Heart right ventricle (tissue), 16 donors: Measurements from ENCODE around the gene COL25A1. TPM values are rescaled to one million over a fixed set of nuclear protein-coding genes. Genes with fewer than 3 reads are reported as not detected.

ENCODE experiments used
- ATAC-seq, 8 donors: fragments of 200-7000 bp; cut with Tn5 transposase; one replicate each; pipeline ENCODE4 v1.9.1; 2020; ENCODE audit warnings: mild to moderate bottlenecking in 8 of 8, moderate library complexity in 8 of 8, moderate number of reproducible peaks in 1 of 8
- DNase-seq, 2 donors: peaks; one replicate each; pipeline ENCODE4 v3.0.0-alpha.2; 2020
- H3K27ac ChIP-seq, 10 donors: fragments of 200-600 bp; sonication (generic) in 2 of 10; one replicate each; pipeline versions ENCODE4 v1.5.0 to v1.8.0; 2020 to 2022; ENCODE audit warnings: mild to moderate bottlenecking in 3 of 10
- H3K27me3 ChIP-seq, 7 donors: fragments of 200-600 bp; one replicate each; pipeline ENCODE4 v1.8.0; 2021 to 2022; ENCODE audit warnings: mild to moderate bottlenecking in 2 of 7
- H3K36me3 ChIP-seq, 9 donors: fragments of 200-600 bp; sonication (generic) in 1 of 9; one replicate each; pipeline versions ENCODE4 v1.5.0 to v1.8.0; 2020 to 2022; ENCODE audit warnings: mild to moderate bottlenecking in 2 of 9
- H3K4me1 ChIP-seq, 9 donors: fragments of 200-600 bp; sonication (generic) in 1 of 9; one replicate each; pipeline versions ENCODE4 v1.5.0 to v1.8.0; 2020 to 2022; ENCODE audit warnings: mild to moderate bottlenecking in 4 of 9
- H3K4me3 ChIP-seq, 10 donors: fragments of 200-600 bp; sonication (generic) in 2 of 10; one replicate each; pipeline versions ENCODE4 v1.5.0 to v1.8.0; 2020 to 2022; ENCODE audit warnings: mild to moderate bottlenecking in 7 of 10, moderate library complexity in 2 of 10
- H3K9me3 ChIP-seq, 11 donors: fragments of 200-600 bp in 10 of 11; sonication (generic) in 2 of 11; one replicate each; pipeline versions ENCODE4 v1.5.0 to v1.8.0; 2013 to 2022; ENCODE audit warnings: mild to moderate bottlenecking in 2 of 11, control low read depth in 1 of 11, moderate library complexity in 1 of 11
- WGBS, 2 donors: extraction: QIAGEN DNeasy Blood & Tissue Kit; methylation state at CpG; one replicate each; pipeline ENCODE4 v1.1.7; 2013; ENCODE audit warnings: inconsistent platforms in 1 of 2; 5-methylcytosine and 5-hydroxymethylcytosine counted together
- intact Hi-C, 10 donors: fragments of 100-400 bp; cut with DNase I; formaldehyde crosslinking; loops; one replicate each; pipeline versions ENCODE4 v1.11.1 to v1.14.2; 2022
- polyA plus RNA-seq, 2 donors: library from polyadenylated mRNA; stranded (reverse); fragments of 200-250 nt; gene quantifications; one replicate each; pipeline ENCODE4 v1.2.3, GENCODE V29; 2013
- total RNA-seq, 10 donors: library from RNA; stranded (reverse); fragmentation: NEBNext Ultra II Directional in 3 of 10; extraction: Animal tissue kit (Norgen Biotek cat#: 25700) in 3 of 10; gene quantifications; one replicate each; pipeline versions ENCODE4 v1.2.1 to v1.2.4, GENCODE V29; 2021 to 2023
- TF ChIP-seq, protein P1 (sequence below), 9 donors: fragments of 200-600 bp; sonication (generic) in 2 of 9; IDR thresholded peaks; one replicate each; pipeline versions ENCODE4 v1.5.0 to v1.8.0; 2021 to 2022; ENCODE audit warnings: antibody characterized with exemption in 9 of 9, mild to moderate bottlenecking in 5 of 9, moderate library complexity in 1 of 9
- donor health status: Arrhythmogenic right ventricular cardiomyopathy.
- donor health status: ischemic (EF 13 %, LVEDD 7.1; RV severe dilation, severe dysfunction).
- donor health status: healthy with polysubstance abuse.
- donor health status: DM: no; HTN: yes; CAD: no.
- donor health status: DM: no; HTN: no; CAD: no.
- donor health status: ischemic (EF 25% LVEDD 6.9; RV normal size, moderate dysfunction).
- donor health status: ischemic (EF 25% LVEDD 5.7; RV mildly dilated, moderate dysfunction).
- donor health status: healthy.
- donor health status: DM: yes; HTN: yes; CAD: no.
- donor health status: Ischemic cardiomyopathy.
- donor health status: ischemic (EF 35%, LVEDD 5.7; RV mildly dilated, moderate dysfunction).
- donor health status: nonischemic (EF 11% LVEDD 7.7; RV severe dilation, severe dysfunction).
- donor health status: DM: yes; HTN: yes; CAD: no.
- donor health status: PGD.
- donor health status: ischemic (EF 29% LVEDD 5.4; RV normal size, mild dysfunction).
- donor health status: nonischemic (EF 23%, LVEDD 6.1; RV moderate dilation, normal function).

Gene COL25A1
- total and polyA plus RNA-seq, 12 donors, result 0.07 to 1.2 (median 0.41) TPM

GRCh38 chr4:109037026-109037425 is 265.4 kb downstream of the COL25A1 start:
- Histone ChIP-seq H3K27ac (no peak overlapping the region), H3K27me3 (no peaks in the 10 kb centered on the region), H3K4me1 (no peaks in the 10 kb centered on the region), H3K36me3 (no peaks in the 10 kb centered on the region), H3K4me3 (no peak overlapping the region), H3K9me3 (no peaks in the 10 kb centered on the region)
- ATAC-seq, result no peak
- TF ChIP-seq, protein P1, sequence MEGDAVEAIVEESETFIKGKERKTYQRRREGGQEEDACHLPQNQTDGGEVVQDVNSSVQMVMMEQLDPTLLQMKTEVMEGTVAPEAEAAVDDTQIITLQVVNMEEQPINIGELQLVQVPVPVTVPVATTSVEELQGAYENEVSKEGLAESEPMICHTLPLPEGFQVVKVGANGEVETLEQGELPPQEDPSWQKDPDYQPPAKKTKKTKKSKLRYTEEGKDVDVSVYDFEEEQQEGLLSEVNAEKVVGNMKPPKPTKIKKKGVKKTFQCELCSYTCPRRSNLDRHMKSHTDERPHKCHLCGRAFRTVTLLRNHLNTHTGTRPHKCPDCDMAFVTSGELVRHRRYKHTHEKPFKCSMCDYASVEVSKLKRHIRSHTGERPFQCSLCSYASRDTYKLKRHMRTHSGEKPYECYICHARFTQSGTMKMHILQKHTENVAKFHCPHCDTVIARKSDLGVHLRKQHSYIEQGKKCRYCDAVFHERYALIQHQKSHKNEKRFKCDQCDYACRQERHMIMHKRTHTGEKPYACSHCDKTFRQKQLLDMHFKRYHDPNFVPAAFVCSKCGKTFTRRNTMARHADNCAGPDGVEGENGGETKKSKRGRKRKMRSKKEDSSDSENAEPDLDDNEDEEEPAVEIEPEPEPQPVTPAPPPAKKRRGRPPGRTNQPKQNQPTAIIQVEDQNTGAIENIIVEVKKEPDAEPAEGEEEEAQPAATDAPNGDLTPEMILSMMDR (IDR thresholded peaks at IDR 0.05), result no peak
- intact Hi-C loops, result no loop called here
- DNase-seq, result no peak
- WGBS, 2 donors, result 72 to 78% methylated on average over 2 of the region's 2 CpGs

- 91 to 92% methylated on average over 1 of the region's 1 CpG for WGBS, 2 donors
- H3K4me1 ChIP-seq, result no peaks in the 10 kb centered on the region
- intact Hi-C loops, result no loop called here
- TF ChIP-seq, protein P1 (IDR thresholded peaks at IDR 0.05), result no peak
- ATAC-seq (no peak), DNase-seq (no peak)
- H3K4me3 ChIP-seq, result no peak overlapping the region
- no peaks in the 10 kb centered on the region for H3K36me3 ChIP-seq
- H3K9me3 ChIP-seq, result no peaks in the 10 kb centered on the region
- no peaks in the 10 kb centered on the region for H3K27me3 ChIP-seq
- H3K27ac ChIP-seq, result no peak overlapping the region
These were observed 268.5 kb downstream of the COL25A1 start for GRCh38 chr4:109033993-109034392.

- Histone ChIP-seq H3K27ac (no peak overlapping the region), H3K27me3 (no peaks in the 10 kb centered on the region), H3K4me1 (no peaks in the 10 kb centered on the region), H3K9me3 (no peaks in the 10 kb centered on the region), H3K36me3 (no peaks in the 10 kb centered on the region), H3K4me3 (no peak overlapping the region)
- intact Hi-C loops, result no loop called here
- TF ChIP-seq, protein P1 (IDR thresholded peaks at IDR 0.05), result no peak
- WGBS, 2 donors, result 93 to 95% methylated on average over 5 of the region's 5 CpGs
- no peak for ATAC-seq
- DNase-seq, result no peak
These were observed 269.8 kb downstream of the COL25A1 start for GRCh38 chr4:109032671-109033070.

DNA sequence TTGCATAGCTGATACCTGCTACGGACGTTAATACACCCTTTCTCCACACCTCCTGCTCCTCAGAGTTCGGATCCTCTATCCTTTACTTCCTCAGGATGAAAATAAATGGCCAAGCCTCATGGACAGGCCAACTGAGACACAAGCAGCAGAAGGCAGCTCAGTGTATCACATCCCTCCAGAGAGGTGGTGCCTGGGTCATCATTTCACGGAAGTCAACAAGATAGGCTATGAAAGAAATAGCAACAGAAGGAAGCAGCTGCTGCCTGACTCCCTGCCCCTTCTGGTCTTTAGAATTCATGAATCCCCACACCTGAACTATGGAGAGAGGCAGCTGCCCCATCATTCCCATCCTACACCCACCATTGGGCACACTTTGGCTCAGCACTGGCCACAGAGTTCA is 272.5 kb downstream of the COL25A1 start:
- WGBS, 2 donors, result 71 to 75% methylated on average over 4 of the region's 4 CpGs
- no peak overlapping the region for H3K4me3 ChIP-seq
- no peaks in the 10 kb centered on the region for H3K36me3 ChIP-seq
- intact Hi-C loops, result no loop called here
- H3K9me3 ChIP-seq, result no peaks in the 10 kb centered on the region
- H3K27ac ChIP-seq, result no peak overlapping the region
- H3K27me3 ChIP-seq, result no peaks in the 10 kb centered on the region
- DNase-seq (no peak), ATAC-seq (no peak)
- no peaks in the 10 kb centered on the region for H3K4me1 ChIP-seq
- TF ChIP-seq, protein P1 (IDR thresholded peaks at IDR 0.05), result no peak
